ENCODE measurements around the gene RNF220.
A peak's percentile ranks its signal among the peaks of the same experiment; 100 is the strongest.

Gene RNF220

DNA sequence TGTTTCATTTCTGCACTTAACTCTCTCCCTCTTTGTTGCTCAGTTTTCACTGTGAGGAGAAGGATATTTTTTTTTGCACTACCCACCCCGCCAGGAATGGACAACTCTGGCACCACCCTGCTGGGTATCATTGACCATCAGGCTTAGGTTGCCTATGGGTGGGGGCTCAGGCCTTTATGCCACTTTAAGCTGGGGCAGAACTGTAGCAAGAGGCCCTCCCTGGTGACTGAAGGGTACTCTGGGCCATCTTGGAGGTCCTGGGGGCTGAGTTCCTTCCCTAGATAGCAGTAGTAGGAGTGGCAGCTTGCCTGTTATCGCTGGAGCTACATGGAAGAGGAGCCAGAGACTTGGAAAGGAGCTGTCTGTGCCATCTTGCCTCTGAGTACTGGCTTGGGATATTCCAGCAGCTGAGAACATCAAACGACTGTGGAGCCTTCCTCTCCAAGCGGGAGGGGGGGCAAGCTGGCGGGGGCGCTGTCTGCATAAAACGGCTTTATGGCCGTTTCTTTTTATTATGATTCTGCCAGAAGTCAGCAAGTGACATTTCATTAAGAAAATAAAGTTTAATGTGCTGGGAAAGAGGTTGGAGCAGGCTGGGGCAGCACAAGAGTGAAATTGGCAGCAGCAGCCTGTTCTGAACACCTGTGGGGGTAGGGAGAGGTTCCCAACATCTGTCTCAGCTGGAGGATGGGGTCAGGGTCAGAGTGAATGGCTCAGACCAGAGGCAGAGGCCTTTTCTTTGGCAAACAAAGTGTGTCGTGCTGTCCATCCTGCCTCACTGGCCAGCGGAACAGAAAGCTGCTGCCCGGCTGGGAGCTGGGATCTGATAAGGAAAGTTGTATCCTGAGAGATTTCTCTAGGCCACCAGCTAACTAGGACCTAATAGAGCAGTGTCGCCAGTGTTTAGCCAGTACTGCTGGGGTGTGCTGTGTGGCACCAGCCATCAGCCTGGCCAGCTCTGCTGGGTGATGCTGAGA is 236.4 kb downstream of the RNF220 start:
- DNase-seq = no peak

DNA sequence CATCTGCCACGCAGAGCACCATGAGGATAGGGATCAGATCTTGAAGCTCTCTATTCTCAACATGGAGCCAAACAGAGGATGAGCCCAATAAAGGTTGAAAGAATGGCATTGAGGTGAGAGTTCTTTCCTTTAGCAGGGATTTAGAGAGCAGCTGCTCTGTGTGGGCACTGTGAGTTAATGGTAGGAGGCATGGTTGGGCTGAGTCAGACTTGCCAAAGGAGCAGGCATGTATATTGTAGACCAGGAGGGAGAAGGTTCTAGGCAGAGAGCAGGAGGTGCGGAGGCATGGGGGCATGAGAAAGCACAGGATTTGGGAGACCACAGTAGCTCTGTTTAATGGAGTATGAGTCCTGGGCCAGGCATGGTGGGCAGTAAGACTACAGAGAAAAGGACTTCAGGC is 237.2 kb downstream of the RNF220 start:
- no peak for DNase-seq

GRCh38 chr1:44642925-44643324 is 237.9 kb downstream of the RNF220 start:
- DNase-seq = no peak

DNA sequence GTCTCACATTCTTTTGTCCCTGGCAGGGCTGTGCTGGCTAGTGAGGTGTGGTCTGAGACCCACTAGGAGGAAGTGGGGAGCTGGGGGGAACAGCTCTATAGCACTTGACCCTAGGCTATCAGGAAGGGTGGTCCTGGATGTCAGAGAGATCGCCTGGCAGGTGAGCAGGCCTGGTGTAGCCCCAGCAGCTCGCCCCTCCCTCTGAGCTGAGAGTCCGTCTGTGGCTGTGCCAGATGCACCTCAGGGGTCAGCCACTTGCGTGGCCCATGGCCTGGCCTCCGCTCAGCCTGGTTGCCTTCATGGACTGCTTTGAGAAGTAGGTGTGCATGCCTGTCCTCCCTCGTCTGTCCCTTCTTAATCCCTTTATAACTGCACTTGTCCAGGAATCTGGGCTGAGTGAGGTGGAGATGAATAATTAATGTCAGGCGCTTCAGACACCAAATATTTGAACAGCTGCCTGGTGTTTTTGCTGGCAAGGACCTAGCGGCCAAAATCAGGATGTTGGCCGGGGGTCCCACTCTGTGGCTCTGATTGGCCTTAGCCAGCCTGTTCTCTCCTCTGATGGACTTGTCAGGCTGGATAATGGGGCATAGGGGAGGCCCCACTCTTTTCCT is 238.8 kb downstream of the RNF220 start:
- no peak for DNase-seq

- no peak for DNase-seq
Observed at GRCh38 chr1:44644806-44645205, 239.8 kb downstream of the RNF220 start.

DNA sequence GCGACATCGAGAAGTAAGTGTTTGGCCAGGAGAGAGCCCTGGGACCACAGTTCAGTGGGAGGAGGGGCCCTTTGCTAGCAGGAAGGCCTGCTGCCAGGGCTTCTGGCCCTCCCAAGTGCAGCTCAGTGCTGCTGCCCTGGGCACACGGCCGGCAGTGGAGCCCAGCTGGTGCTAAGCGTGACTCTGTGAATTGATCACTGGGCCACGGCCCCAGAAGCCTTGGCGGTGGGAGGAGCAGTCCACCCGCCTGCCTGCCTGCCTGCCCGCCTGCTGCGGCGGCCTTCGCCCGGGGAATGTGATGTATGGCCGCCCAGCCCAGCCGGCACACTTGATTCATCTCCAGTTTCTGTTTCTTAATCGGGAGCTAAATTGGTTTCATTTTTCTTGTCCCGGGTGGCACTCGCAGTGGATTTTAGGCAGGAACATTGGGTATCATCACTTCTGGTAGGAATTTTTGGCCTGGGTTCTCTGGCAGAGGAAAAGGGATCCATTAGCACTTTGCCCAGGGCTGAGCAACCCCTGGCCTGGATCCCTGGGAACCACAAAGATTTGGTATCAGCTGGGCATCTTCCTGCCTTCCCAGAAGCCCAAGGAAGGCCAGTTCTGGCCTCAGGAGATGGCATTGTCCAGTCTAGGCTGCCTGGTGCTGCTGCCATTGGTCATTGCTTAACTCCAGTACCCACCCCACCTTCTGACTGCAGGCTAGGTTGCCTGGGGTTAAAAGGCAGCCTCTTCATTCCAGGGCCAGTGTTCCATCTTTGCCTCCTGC is 240.6 kb downstream of the RNF220 start:
- no peak for DNase-seq

GRCh38 chr1:44646261-44647110 is 241.4 kb downstream of the RNF220 start:
- DNase-seq = no peak

- no peak for DNase-seq
Observed at GRCh38 chr1:44647896-44648295, 242.8 kb downstream of the RNF220 start.

DNA sequence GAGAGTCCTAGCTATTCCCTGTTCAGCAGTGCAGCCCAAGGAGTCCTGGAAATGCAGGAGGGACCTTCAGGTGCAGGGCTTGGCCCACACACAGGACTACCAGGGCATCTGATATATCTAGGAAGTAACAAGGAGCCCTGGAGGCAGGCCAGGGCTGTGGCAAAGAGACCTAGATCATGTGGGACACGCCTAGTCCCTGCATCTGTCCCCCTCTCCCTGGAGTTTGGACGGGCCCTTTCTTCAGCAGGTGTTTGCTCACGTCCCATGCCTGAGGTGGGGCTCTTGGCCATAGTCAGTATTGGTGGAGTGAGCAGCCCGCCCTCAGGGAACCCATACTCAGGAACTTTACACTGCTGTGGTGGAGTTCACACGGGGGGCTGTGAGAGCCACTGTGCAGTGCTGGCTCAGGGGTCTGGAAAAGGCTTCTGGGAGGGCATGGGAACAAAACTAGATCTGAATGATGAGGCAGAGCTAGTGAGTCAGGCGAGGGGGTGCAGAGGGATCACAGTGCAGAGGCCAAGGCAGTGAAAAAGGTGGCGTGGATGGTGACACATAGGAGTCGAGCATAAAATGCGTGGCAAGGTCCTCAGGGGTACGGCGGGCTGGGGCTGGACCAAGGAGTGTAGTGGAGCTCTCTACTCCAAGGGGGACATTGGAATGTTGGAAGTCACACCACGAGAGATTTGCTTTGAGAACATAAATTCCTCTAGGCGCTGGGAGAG is 243.6 kb downstream of the RNF220 start:
- no peak for DNase-seq

DNA sequence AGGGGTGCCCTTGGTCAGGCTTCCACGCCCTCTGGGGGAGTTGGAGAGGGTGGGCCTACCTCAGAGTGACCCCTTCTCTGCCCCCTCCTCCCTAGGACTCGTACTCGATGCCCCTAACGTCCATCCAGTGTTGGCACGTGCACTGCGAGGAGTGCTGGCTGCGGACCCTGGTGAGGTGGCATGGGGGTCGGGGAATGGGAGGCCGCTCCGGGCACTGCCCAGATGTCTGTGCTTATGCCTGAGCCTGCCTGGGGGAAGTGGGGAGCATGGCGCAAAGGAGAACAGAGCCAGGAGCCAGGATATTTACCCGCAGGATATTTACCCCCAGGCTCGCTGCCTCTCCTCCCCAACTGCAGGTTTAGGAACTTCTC is 244.7 kb downstream of the RNF220 start:
- DNase-seq = no peak

- no peak for DNase-seq
Observed at GRCh38 chr1:44650159-44650831, 245.2 kb downstream of the RNF220 start.

GRCh38 chr1:44651069-44651468 is 246.0 kb downstream of the RNF220 start:
- no peak for DNase-seq

DNA sequence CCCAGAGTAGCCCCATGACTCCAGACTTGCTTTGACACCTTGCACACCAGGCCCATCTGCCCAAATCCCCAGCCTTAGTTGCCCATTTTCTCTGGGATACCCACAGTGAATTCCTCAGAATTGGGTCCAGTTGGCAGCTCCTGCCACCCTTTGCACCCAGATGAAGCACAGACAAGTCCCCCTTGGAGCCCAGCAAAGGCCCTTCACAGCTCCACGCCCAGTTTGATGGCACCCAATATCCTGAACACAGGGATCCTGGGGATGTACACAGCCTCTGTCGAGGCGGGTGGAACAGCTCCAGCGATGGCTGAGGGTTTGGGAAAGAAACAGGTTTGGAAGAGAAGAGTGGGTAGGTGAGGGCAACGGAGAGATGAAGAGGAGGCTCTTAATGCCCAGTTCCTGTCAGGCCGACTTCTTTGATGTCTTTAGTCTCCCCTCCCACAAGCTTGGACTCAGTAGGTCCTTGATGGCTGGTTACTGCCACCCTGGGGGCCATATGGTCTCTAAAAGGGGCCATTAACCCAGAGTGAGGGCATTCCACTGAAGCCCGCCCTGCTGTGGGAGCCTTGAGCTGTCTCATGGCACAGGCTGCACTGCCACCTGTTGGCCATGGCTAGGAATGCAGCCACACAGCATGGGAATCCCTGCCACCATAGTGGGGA is 247.5 kb downstream of the RNF220 start:
- peak; percentile 43 to 70 (median 56) for DNase-seq

- DNase-seq = no peak
Observed at GRCh38 chr1:44653107-44653964, 248.3 kb downstream of the RNF220 start.

- no peak for DNase-seq
Observed at GRCh38 chr1:44654621-44655187, 249.6 kb downstream of the RNF220 start.

- no peak for DNase-seq
Observed at GRCh38 chr1:44655609-44656008, 250.6 kb downstream of the RNF220 start.

- no peak for DNase-seq
Observed at GRCh38 chr1:44659566-44659965, 254.5 kb downstream of the RNF220 start.

- no peak for DNase-seq
Observed at GRCh38 chr1:44660176-44660575, 255.1 kb downstream of the RNF220 start.
